GM15510 (cell line): ENCODE measurements around the gene CLEC3B.

Experiments
- POLR2A ChIP-seq: IDR thresholded peaks from 3 replicates; pipeline ENCODE4 v1.6.1; 2011; ENCODE audit warnings: borderline replicate concordance; ENCODE audit not compliant: insufficient read length; ENCODE audit errors: extremely low read depth

CLEC3B gene

GRCh38 chr3:45000823-45001222, 25.3 kb upstream of the CLEC3B start:
- no peak for TF ChIP-seq POLR2A

- TF ChIP-seq POLR2A: no peak
Measured at GRCh38 chr3:45001738-45002137, 24.4 kb upstream of the CLEC3B start.

GRCh38 chr3:45002139-45002660, 23.9 kb upstream of the CLEC3B start:
- no peak for TF ChIP-seq POLR2A

GRCh38 chr3:45002720-45003119, 23.4 kb upstream of the CLEC3B start:
- TF ChIP-seq POLR2A: no peak

GRCh38 chr3:45003406-45003805, 22.7 kb upstream of the CLEC3B start:
- no peak for TF ChIP-seq POLR2A

- no peak for TF ChIP-seq POLR2A
Measured at GRCh38 chr3:45003859-45004258, 22.2 kb upstream of the CLEC3B start.

- TF ChIP-seq POLR2A: no peak
Measured at GRCh38 chr3:45007091-45007490, 19.0 kb upstream of the CLEC3B start.

GRCh38 chr3:45008117-45008516, 18.0 kb upstream of the CLEC3B start:
- no peak for TF ChIP-seq POLR2A

GRCh38 chr3:45009868-45010267, 16.2 kb upstream of the CLEC3B start:
- TF ChIP-seq POLR2A: no peak

GRCh38 chr3:45010811-45011333, 15.2 kb upstream of the CLEC3B start:
- TF ChIP-seq POLR2A: no peak

GRCh38 chr3:45011756-45012508, 14.2 kb upstream of the CLEC3B start:
- no peak for TF ChIP-seq POLR2A

- no peak for TF ChIP-seq POLR2A
Measured at GRCh38 chr3:45012577-45012976, 13.5 kb upstream of the CLEC3B start.

GRCh38 chr3:45016916-45017315, 9.2 kb upstream of the CLEC3B start:
- no peak for TF ChIP-seq POLR2A

- no peak for TF ChIP-seq POLR2A
Measured at GRCh38 chr3:45017821-45018220, 8.3 kb upstream of the CLEC3B start.

- no peak for TF ChIP-seq POLR2A
Measured at GRCh38 chr3:45020534-45020933, 5.6 kb upstream of the CLEC3B start.
